ENCODE measurements around the gene RRAGB.
A peak's percentile ranks its signal among the peaks of the same experiment; 100 is the strongest.
"Not testable (repeated sequence)": the region's sequence is repeated elsewhere in the genome, so short reads cannot be mapped to it uniquely, and the experiment has no call there.

Gene RRAGB, protein sequence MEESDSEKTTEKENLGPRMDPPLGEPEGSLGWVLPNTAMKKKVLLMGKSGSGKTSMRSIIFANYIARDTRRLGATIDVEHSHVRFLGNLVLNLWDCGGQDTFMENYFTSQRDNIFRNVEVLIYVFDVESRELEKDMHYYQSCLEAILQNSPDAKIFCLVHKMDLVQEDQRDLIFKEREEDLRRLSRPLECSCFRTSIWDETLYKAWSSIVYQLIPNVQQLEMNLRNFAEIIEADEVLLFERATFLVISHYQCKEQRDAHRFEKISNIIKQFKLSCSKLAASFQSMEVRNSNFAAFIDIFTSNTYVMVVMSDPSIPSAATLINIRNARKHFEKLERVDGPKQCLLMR

DNA sequence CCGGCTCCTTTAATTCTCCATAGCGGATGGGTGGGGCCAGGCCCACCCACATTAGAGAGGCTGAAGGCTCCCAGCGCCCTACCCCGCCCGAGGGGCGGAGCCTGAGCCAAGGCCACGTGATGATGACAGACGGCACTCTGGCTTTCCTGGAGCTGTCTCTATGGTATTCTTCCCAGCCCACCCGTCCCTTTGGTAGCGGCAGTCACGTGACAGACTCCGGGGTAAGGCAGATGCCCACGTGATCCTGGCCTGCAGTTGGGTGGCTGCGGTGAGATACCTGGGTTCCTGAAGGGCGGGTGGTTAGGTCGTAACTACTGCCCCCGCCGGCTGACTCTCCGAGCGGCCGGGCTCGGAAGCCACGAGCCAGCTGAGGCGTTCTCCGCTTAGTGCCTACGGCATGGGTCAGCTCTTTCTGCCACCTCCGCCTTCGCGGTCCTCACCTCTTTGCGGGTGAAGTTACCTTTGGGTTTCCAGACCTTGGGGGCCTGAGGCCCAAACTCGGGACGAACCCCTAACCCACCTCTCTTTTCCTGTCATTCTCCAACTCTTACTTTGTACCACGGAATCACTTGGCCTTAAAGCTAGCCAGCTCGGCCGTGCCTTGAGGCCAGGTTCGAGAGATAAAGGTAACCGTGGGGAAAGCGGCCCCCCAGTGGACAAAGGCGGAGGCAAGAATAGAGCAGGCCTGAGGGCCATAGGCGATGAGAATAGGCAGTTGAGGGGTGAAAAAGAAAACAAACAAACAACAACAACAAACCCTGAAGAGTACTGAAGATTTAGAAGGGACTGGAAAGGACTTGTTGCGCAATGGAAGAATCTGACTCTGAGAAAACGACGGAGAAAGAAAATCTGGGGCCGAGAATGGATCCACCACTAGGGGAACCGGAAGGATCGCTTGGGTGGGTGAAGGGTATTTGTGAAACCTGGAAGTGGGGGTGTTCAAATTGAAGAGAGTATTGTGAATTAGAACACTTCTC lies at the start of gene RRAGB:
TSS of gene RRAGB (plus strand) at position 229 of the 977 bp plus-strand sequence. CDS start at position 808, 579 bp downstream.
- H3K4me3 ChIP-seq (ENCODE audit: low read depth, low read length): peak within 1 kb of the TSS; percentile 77
- DNase-seq (ENCODE audit: low read depth): peak; percentile 84
- TF ChIP-seq, protein P1, sequence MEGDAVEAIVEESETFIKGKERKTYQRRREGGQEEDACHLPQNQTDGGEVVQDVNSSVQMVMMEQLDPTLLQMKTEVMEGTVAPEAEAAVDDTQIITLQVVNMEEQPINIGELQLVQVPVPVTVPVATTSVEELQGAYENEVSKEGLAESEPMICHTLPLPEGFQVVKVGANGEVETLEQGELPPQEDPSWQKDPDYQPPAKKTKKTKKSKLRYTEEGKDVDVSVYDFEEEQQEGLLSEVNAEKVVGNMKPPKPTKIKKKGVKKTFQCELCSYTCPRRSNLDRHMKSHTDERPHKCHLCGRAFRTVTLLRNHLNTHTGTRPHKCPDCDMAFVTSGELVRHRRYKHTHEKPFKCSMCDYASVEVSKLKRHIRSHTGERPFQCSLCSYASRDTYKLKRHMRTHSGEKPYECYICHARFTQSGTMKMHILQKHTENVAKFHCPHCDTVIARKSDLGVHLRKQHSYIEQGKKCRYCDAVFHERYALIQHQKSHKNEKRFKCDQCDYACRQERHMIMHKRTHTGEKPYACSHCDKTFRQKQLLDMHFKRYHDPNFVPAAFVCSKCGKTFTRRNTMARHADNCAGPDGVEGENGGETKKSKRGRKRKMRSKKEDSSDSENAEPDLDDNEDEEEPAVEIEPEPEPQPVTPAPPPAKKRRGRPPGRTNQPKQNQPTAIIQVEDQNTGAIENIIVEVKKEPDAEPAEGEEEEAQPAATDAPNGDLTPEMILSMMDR (IDR thresholded peaks at IDR 0.05; ENCODE audit: control insufficient read depth, extremely low read depth, insufficient read depth): peak; percentile 56

DNA sequence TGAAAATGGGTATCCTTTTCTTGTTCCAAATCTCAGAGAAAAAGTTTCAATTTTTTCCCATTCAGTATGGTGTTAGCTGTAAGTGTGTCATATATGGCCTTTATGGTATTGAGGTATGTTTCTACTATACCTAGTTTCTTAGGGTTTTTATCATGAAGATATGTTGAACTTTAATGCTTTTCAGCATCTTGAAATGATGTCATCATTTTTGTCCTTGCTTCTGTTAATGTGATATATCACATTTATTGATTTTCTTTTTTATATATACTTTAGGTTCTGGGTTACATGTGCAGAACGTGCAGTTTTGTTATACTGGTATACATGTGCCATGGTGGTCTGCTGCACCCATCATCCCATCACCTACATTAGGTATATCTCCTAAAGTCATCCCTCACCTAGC lies 49.5 kb upstream of the RRAGB start:
- DNase-seq (ENCODE audit: low read depth): no peak
- no peak overlapping the region for H3K4me3 ChIP-seq (ENCODE audit: low read depth, low read length)
- TF ChIP-seq, protein P1 (IDR thresholded peaks at IDR 0.05; ENCODE audit: control insufficient read depth, extremely low read depth, insufficient read depth): no peak

DNA sequence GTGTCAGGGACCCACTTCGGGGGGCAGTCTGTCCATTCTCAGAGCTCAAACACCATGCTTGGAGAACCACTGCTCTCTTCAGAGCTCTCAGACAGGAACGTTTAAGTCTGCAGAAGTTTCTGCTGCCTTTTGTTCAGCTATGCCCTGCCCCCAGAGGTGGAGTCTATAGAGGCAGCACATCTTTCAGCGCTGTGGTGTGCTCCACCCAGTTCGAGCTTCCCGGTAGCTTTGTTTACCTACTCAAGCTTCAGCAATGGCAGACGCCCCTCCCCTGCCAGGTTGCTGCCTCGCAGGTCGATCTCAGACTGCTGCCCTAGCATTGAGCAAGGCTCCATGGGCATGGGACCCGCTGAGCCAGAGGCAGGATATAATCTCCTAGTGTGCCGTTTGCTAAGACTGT lies 29.0 kb upstream of the RRAGB start:
- not testable (repeated sequence) for DNase-seq (ENCODE audit: low read depth); H3K4me3 ChIP-seq (ENCODE audit: low read depth, low read length)

DNA sequence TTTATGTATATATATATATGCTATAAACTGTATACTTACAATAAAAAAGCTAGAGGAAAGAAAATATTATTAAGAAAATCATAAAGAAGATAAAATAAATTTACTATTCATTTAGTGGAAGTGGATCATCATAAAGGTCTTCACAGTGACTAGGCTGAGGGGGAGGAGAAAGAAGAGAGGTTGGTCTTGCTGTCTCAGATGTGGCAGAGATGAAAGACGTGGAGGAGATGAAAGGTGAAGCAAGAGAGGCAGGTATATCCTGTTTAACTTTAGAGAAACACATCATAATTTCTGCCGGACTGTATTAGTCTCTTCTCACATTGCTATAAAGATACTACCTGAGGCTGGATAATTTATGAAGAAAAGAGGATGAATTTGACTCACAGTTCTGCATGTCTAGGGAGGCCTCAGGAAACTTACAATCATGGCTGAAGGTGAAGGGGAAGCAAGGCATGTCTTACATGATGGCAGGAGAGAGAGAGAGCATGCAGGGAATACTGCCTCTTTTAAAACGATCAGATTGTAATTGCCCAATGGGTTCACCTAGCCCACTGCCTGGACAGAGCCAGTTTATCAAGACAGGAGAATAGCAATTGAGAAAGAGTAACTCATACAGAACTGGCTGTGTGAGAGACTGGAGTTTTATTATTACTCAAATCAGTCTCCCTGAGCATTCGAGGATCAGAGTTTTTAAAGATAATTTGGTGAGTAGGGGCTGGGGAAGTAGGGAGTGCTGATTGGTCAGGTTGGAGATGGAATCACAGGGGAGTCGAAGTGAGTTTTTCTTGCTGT lies 22.1 kb upstream of the RRAGB start:
- TF ChIP-seq, protein P1 (IDR thresholded peaks at IDR 0.05; ENCODE audit: control insufficient read depth, extremely low read depth, insufficient read depth): no peak
- no peak for DNase-seq (ENCODE audit: low read depth)
- no peak overlapping the region for H3K4me3 ChIP-seq (ENCODE audit: low read depth, low read length)

DNA sequence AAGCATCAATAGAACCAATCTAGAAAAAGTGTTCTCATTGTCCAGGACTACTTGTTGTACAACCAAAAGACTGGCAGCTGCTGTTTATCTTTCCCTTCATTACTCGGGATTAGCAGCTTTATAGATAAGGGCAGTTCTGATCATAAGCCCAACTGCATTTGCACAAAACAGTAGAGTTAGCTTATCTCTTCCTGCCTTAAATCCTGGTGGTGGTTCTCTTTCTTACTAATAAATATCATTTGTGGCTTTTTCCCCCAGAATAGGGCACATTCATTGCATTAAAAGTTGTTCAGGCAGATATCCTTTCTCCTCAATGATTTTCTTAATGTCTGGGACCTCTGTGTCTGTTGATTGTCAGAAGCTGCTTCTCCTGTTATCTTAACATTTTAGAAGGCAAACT lies 20.2 kb upstream of the RRAGB start:
- no peak for DNase-seq (ENCODE audit: low read depth)
- H3K4me3 ChIP-seq (ENCODE audit: low read depth, low read length): no peak overlapping the region
- TF ChIP-seq, protein P1 (IDR thresholded peaks at IDR 0.05; ENCODE audit: control insufficient read depth, extremely low read depth, insufficient read depth): no peak

DNA sequence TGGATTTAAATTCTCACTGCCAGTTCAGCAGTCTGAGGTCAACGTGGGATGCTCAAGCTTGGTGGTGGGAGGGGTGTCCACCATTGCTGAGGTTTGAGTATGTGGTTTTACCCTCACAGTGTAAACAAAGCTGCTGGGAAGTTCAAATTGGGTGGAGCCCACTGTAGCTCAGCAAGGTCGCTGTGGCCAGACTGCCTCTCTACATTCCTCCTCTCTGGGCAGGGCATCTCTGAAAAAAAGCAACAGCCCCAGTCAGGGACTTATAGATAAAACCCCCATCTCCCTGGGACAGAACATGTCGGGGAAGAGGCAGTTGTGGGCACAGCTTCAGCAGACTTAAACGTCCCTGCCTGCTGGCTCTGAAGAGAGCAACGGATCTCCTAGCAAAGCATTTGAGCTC lies 14.9 kb upstream of the RRAGB start:
- DNase-seq (ENCODE audit: low read depth): no peak
- TF ChIP-seq, protein P1 (IDR thresholded peaks at IDR 0.05; ENCODE audit: control insufficient read depth, extremely low read depth, insufficient read depth): no peak
- H3K4me3 ChIP-seq (ENCODE audit: low read depth, low read length): no peak overlapping the region

DNA sequence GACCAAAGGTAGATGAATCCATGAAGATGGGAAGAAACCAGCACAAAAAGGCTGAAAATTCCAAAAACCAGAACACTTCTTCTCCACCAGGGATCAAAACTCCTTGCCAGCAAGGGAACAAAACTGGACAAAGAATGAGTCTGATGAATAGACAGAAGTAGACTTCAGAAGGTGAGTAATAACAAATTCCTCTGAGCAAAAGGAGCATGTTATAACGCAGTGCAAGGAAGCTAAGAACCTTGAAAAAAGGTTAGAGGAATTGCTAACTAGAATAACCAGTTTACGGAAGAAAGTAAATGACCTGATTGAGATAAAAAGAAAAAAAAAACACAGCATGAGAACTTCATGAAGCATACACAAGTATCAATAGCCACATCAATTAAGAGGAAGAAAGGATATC lies 14.1 kb upstream of the RRAGB start:
- not testable (repeated sequence) for DNase-seq (ENCODE audit: low read depth); H3K4me3 ChIP-seq (ENCODE audit: low read depth, low read length)

DNA sequence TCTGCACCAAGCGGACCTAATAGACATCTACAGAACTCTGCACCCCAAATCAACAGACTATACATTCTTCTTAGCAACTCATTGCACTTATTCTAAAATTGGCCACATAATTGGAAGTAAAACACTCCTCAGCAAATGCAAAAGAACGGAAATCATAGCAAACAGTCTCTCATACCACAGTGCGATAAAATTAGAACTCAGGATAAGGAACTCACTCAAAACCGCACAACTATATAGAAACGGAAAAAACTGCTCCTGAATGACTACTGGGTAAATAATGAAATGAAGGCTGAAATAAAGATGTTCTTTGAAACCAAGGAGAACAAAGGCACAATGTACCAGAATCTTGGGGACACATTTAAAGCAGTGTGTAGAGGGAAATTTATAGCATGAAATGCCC lies 12.5 kb upstream of the RRAGB start:
- not testable (repeated sequence) for H3K4me3 ChIP-seq (ENCODE audit: low read depth, low read length); DNase-seq (ENCODE audit: low read depth)
